K562 (cell line): Measurements from ENCODE around the gene BID. TPM values are rescaled to one million over a fixed set of nuclear protein-coding genes. Genes with fewer than 3 reads are reported as not detected.

Experiments
- CHD1 ChIP-seq: fragments of 200-600 bp; sonication (generic); IDR thresholded peaks from one replicate; pipeline ENCODE4 v1.6.1; 2012; ENCODE audit warnings: mild to moderate bottlenecking, moderate library complexity, low read length, inconsistent platforms
- E2F8 ChIP-seq: fragments of 450-650 bp; IDR thresholded peaks from 2 replicates; pipeline ENCODE4 v1.7.1; 2018; ENCODE audit warnings: mild to moderate bottlenecking, low read depth; ENCODE audit not compliant: partially characterized antibody
- ETV1 ChIP-seq: fragments of 450-650 bp; conservative IDR thresholded peaks from 2 replicates; pipeline ENCODE4 v1.6.1; 2016; ENCODE audit warnings: missing genetic modification characterization, control low read depth, low read depth, missing compliant biosample characterization
- ETV5 ChIP-seq: sonication (generic); formaldehyde crosslinking; IDR thresholded peaks from 2 replicates; pipeline ENCODE4 v1.4.0; 2020; ENCODE audit warnings: low read depth, mild to moderate bottlenecking, missing genetic modification reagents
- FOXK2 ChIP-seq, 2 experiments: fragments of 450-650 bp; IDR thresholded peaks in 1 of 2; conservative IDR thresholded peaks in 1 of 2; 2 replicates each; pipeline ENCODE4 v1.6.1; 2016; ENCODE audit warnings: low read depth in 2 of 2, mild to moderate bottlenecking in 1 of 2
- GABPA ChIP-seq: fragments of 200-800 bp; sonication (Bioruptor generic); conservative IDR thresholded peaks from 2 replicates; pipeline ENCODE4 v1.6.1; 2016; ENCODE audit warnings: low read depth, missing genetic modification characterization, missing compliant biosample characterization
- GABPB1 ChIP-seq: sonication (generic); formaldehyde crosslinking; IDR thresholded peaks from 2 replicates; pipeline ENCODE4 v1.8.0; 2022; ENCODE audit warnings: mild to moderate bottlenecking, missing genetic modification reagents
- KAT7 ChIP-seq: sonication (generic); formaldehyde crosslinking; IDR thresholded peaks from 2 replicates; pipeline ENCODE4 v1.8.0; 2022; ENCODE audit warnings: missing genetic modification reagents, mild to moderate bottlenecking, borderline replicate concordance
- MBD1 ChIP-seq: fragments of 250-450 bp; sonication (Bioruptor Pico); IDR thresholded peaks from 2 replicates; pipeline ENCODE4 v1.8.0; 2022; ENCODE audit warnings: inconsistent platforms
- MEIS2 ChIP-seq: fragments of 450-650 bp; IDR thresholded peaks from 2 replicates; pipeline ENCODE4 v1.6.1; 2014; ENCODE audit warnings: mild to moderate bottlenecking; ENCODE audit not compliant: partially characterized antibody
- MTA2 ChIP-seq: fragments of 450-650 bp; IDR thresholded peaks from 2 replicates; pipeline ENCODE4 v1.6.1; 2016; ENCODE audit warnings: low read depth
- ZBTB11 ChIP-seq, 3 experiments: fragments of 200-800 bp in 1 of 3; fragments of 250-450 bp in 1 of 3; fragments of 450-650 bp in 1 of 3; sonication (Bioruptor Pico) in 1 of 3; sonication (Bioruptor generic) in 1 of 3; formaldehyde crosslinking in 1 of 3; IDR thresholded peaks; 2 replicates each; pipeline versions ENCODE4 v1.6.1 to v1.8.0; 2016 to 2022; ENCODE audit warnings: mild to moderate bottlenecking in 2 of 3, missing genetic modification characterization in 2 of 3, missing compliant biosample characterization in 1 of 3, moderate library complexity in 1 of 3
- ZFP30 ChIP-seq: fragments of 250-450 bp; sonication (Bioruptor Pico); IDR thresholded peaks from 2 replicates; pipeline ENCODE4 v1.8.0; 2022; ENCODE audit warnings: moderate library complexity, mild to moderate bottlenecking, inconsistent platforms, borderline replicate concordance
- ZNF507 ChIP-seq: conservative IDR thresholded peaks from 2 replicates; pipeline ENCODE4 v1.6.1; 2017; ENCODE audit warnings: missing genetic modification characterization, missing compliant biosample characterization
- ZNF584 ChIP-seq: fragments of 200-800 bp; sonication (Bioruptor generic); IDR thresholded peaks from 2 replicates; pipeline ENCODE4 v1.6.1; 2016; ENCODE audit warnings: low read depth, mild to moderate bottlenecking, missing genetic modification characterization, missing compliant biosample characterization
- ZNF778 ChIP-seq: fragments of 450-650 bp; formaldehyde crosslinking; IDR thresholded peaks from 2 replicates; pipeline ENCODE4 v1.4.0; 2020; ENCODE audit warnings: mild to moderate bottlenecking, moderate library complexity
- polyA plus RNA-seq, 8 experiments: library from polyadenylated mRNA; depleted of rRNA in 4 of 8; stranded (reverse) in 5 of 8; unstranded in 3 of 8; fragments of >200 nt; fragmentation: Nextera tagmentation in 2 of 8; fragmentation: Illumina TruSeq in 1 of 8; extraction: Ambion mirVana in 2 of 8; extraction: Trizol in 1 of 8; gene quantifications; 2 replicates each; pipeline versions ENCODE4 v1.2.1 to v1.2.3, GENCODE V29; 2011 to 2014; ENCODE audit warnings: inconsistent platforms in 1 of 8, missing spikeins in 1 of 8
- total RNA-seq, 7 experiments: library from RNA; depleted of rRNA in 6 of 7; stranded (reverse); fragments of >200 nt in 6 of 7; fragmentation: Illumina TruSeq in 2 of 7; extraction: Trizol in 2 of 7; gene quantifications; 2 replicates each; pipeline versions ENCODE4 v1.2.1 to v1.2.3, GENCODE V29; 2011 to 2021; ENCODE audit warnings: low replicate concordance in 1 of 7
- TF ChIP-seq, protein P1 (sequence below): fragments of 200-800 bp; sonication (Bioruptor generic); IDR thresholded peaks from 2 replicates; pipeline ENCODE4 v1.6.1; 2017; ENCODE audit warnings: missing genetic modification characterization, missing compliant biosample characterization

BID gene
- total and polyA plus RNA-seq, 9 of the 15 experiments (the other 6 are each of a cell fraction or from before 2014, with no cell fraction given): 5.2 to 209 (median 63.7) TPM

DNA sequence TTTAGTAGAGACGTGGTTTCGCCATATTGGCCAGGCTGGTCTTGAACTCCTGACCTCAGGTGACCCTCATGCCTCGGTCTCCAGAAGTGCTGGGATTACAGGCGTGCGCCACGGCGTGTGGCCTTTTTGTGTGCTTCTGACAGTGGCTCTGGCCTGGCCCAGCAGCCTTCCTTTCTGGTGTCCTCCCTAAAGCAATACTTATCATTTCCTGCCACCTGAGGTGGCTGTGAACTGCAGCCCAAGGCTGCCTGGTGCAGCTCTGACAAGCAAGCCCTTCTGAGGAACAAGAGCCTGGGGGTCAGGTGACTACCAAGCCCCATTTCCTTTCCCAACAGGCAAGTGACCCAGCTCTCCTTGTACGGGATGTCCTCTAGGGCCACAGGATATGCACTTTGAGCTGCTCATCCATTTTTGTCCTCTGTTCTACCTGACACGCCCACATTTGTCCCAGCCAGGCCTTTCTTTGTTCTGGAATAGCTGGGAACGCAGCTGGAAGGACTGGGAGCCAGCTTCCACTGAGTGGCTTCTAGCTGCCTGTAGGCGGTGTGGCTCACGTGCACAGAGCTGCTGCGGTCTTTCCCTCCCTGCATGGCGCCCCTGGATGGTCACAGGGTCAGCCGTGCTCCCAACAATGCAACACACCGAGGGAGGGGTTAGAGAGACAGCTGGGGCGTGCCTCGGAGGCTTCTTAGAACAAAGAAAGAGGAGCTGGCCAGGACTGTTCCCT, 12.3 kb upstream of the BID start (continued):
- TF ChIP-seq FOXK2 (conservative IDR thresholded peaks at IDR 0.05 in 1 of 2, IDR thresholded peaks at IDR 0.05 in 1 of 2; ENCODE audit: low read depth in 2 of 2) (peak in 1 of 2 experiments; percentile 58; a peak in 2 of 4 replicates), MEIS2 (peak; percentile 52), ZNF507 (no peak), KAT7 (CRISPR knock-in tag) (peak; percentile 73; the same call in 1 of the 2 replicates), MTA2 (peak; percentile 59), ZBTB11 (CRISPR knock-in tag; IDR thresholded peaks at IDR 0.05) (peak in 2 of 3 experiments; percentile 50 to 94; a peak in 3 of 6 replicates), MBD1 (CRISPR knock-in tag) (no peak), ZFP30 (CRISPR knock-in tag) (no peak; the same call in 1 of the 2 replicates), ETV1 (tag) (peak; percentile 87), GABPA (tag) (peak; percentile 61), ZNF778 (CRISPR knock-in tag) (no peak), ETV5 (CRISPR knock-in tag) (peak; percentile 89; the same call in 1 of the 2 replicates), ZNF584 (CRISPR knock-in tag) (no peak), CHD1 (no peak), E2F8 (no peak), GABPB1 (peak; percentile 71)
- TF ChIP-seq, protein P1, sequence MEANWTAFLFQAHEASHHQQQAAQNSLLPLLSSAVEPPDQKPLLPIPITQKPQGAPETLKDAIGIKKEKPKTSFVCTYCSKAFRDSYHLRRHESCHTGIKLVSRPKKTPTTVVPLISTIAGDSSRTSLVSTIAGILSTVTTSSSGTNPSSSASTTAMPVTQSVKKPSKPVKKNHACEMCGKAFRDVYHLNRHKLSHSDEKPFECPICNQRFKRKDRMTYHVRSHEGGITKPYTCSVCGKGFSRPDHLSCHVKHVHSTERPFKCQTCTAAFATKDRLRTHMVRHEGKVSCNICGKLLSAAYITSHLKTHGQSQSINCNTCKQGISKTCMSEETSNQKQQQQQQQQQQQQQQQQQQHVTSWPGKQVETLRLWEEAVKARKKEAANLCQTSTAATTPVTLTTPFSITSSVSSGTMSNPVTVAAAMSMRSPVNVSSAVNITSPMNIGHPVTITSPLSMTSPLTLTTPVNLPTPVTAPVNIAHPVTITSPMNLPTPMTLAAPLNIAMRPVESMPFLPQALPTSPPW (CRISPR knock-in tag): peak; percentile 27; the same call in 1 of the 2 replicates
